Activated CD4-positive, alpha-beta T cell treated with anti-CD3 and anti-CD28 coated beads for 36 hours (primary cell): ENCODE data around the gene UBQLN1. TPM values are rescaled to one million over a fixed set of nuclear protein-coding genes. Genes with fewer than 3 reads are reported as not detected.
"Not testable (repeated sequence)": the region's sequence is repeated elsewhere in the genome, so short reads cannot be mapped to it uniquely, and the experiment has no call there.

Experiments used
- ATAC-seq: fragments of 200-7000 bp; cut with Tn5 transposase; one replicate; pipeline ENCODE4 v1.10.0; 2021; ENCODE audit warnings: mild to moderate bottlenecking, moderate library complexity
- CTCF ChIA-PET: fragments of 350-600 bp; sonication (Branson Sonifier 250); formaldehyde crosslinking; loops from one replicate; lab custom pipeline; 2021; ENCODE audit warnings: antibody characterized with exemption; lab: Charles Lee
- POLR2A ChIA-PET: fragments of 350-600 bp; sonication (Branson Sonifier 250); formaldehyde crosslinking; loops from one replicate; lab custom pipeline; 2021; ENCODE audit warnings: antibody characterized with exemption, inconsistent platforms; lab: Charles Lee
- DNase-seq: peaks from one replicate; pipeline ENCODE4 v3.0.0-alpha.2; 2020
- H3K27ac Mint-ChIP-seq: one replicate; pipeline ENCODE4 v1.8.0; 2021; ENCODE audit warnings: mixed read lengths
- H3K27me3 Mint-ChIP-seq: one replicate; pipeline ENCODE4 v1.8.0; 2021; ENCODE audit warnings: mixed read lengths
- H3K36me3 Mint-ChIP-seq: one replicate; pipeline ENCODE4 v1.8.0; 2021; ENCODE audit warnings: low read depth, mixed read lengths
- H3K4me1 Mint-ChIP-seq: one replicate; pipeline ENCODE4 v1.8.0; 2021; ENCODE audit warnings: mixed read lengths
- H3K4me3 Mint-ChIP-seq: one replicate; pipeline ENCODE4 v1.8.0; 2021; ENCODE audit warnings: mild to moderate bottlenecking, moderate library complexity, mixed read lengths
- H3K9me3 Mint-ChIP-seq: one replicate; pipeline ENCODE4 v1.8.0; 2021; ENCODE audit warnings: low read depth, mixed read lengths
- intact Hi-C, 2 experiments: fragments of 100-400 bp; cut with DNase I in 1 of 2; cut with micrococcal nuclease in 1 of 2; formaldehyde crosslinking; loops; one replicate each; pipeline versions ENCODE4 v1.14.2 to v1.15.1; 2022 to 2024; cut with DNase I, micrococcal nuclease
- total RNA-seq, 2 experiments: library from RNA; stranded (reverse); gene quantifications; one replicate each; pipeline ENCODE4 v1.2.3, GENCODE V29; 2021

UBQLN1 gene
- total RNA-seq: 100 to 1,000 TPM in 1 of 2 experiments, 10 to 100 TPM in 1; 88.3 to 116 TPM

DNA sequence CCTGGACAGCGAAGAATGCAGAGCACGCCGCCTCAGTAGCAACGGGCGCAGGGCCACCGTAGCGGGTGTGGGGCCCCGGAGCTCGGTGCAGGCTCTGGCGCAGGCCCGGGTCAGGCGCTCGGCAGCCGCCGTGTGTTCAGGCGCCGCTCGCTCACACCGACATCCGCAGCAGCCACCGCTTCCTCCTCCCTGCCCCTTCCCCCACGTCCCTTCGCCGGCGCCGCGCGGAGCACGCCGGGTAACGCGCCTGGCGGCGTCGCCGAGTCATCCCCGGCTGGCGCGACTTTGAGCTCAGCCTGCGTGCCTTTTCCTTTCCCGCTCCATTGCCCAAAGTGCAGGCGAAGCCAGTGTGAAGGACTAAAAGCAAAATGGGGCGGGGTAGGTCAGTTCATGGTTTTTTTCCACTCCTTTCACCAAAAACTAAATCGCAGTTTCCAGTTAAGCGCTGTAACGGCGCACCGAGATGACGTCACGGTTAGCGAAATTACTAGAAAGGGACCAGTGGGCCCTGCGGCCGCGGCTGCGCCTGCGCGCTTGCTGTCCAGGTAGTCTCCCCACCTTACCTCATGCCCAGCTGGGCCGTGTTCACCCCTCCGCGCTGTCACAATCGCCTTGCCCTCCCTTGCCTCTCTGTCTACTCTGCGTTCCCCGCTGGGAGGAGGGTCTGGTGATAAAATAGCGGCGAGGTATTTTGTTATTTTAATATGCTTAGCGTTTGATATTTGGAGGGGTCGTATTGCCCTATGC, at the start of gene UBQLN1:
UBQLN1 (minus strand) TSS at position 191 of the 747 bp plus-strand sequence. CDS start 279 bp downstream, outside the sequence.
- DNase-seq (peak; percentile 94), ATAC-seq (peak; percentile 80)
- H3K9me3 Mint-ChIP-seq: no peaks in the 10 kb centered on the region
- H3K4me3 Mint-ChIP-seq: peak within 1 kb of the TSS; percentile 80
- intact Hi-C loops: loop anchor here (1.0 to 5.0 kb wide), 6 partner anchors 85 to 272 kb away; partner anchors contain the start of genes GKAP1 (in 2 of the 2), HNRNPK (in 2 of the 2), IDNK (in 2 of the 2) and KIF27 (in 2 of the 2)
- CTCF ChIA-PET: interaction anchor here (0.9 to 2.5 kb wide), 3 partner anchors 10 to 59 kb away, joined by 3 to 6 read pairs (median 4); no protein-coding TSS in a partner anchor
- peak within 1 kb of the TSS; percentile 100 for H3K27ac Mint-ChIP-seq
- no peaks in the 10 kb centered on the region for H3K27me3 Mint-ChIP-seq
- POLR2A ChIA-PET: interaction anchor here (0.7 to 2.0 kb wide), 8 partner anchors 9 to 588 kb away, joined by 3 to 9 read pairs (median 4); partner anchors contain the start of genes KIF27 and RMI1
- peaks cover 40% of the 10 kb centered on the region for H3K4me1 Mint-ChIP-seq
- peaks cover 18% of the 10 kb centered on the region for H3K36me3 Mint-ChIP-seq

DNA sequence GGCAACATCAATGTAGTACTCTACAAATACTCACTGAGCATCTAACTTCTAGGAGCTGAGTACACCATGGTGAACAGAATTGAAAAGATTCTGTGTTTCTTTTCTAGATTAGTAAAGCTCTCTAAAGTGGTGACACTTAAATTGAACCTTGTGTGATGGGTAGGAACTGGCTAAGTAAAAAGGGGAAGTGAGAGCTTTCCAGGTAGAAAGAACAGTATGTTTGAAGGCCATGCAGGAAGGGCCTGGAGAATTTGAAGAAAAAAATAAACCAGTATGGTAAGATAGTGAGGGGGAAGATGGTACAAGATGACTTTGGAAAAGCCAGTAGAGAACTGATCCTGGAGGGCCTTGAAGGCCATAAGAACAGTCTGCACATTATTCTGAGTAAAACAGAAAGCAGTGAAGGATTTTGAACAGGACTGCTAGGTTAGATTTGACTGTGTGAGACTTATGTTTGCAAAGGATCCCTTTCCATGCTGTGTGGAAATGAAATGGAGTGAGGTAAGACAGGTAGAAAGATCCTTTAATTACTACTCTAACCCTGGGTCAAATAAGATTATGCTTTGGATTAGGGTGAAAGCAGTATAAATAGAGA, 46.7 kb upstream of the UBQLN1 start:
- CTCF ChIA-PET: interaction anchor here (0.5 to 0.6 kb wide), 2 partner anchors 261 to 506 kb away, joined by 3 read pairs; no protein-coding TSS in a partner anchor
- no peak overlapping the region for H3K27ac Mint-ChIP-seq
- peaks cover 4% of the 10 kb centered on the region for H3K36me3 Mint-ChIP-seq
- DNase-seq: no peak
- POLR2A ChIA-PET: no interaction called here
- no peak overlapping the region for H3K4me3 Mint-ChIP-seq
- no peaks in the 10 kb centered on the region for H3K27me3 Mint-ChIP-seq
- H3K9me3 Mint-ChIP-seq: no peaks in the 10 kb centered on the region
- no peaks in the 10 kb centered on the region for H3K4me1 Mint-ChIP-seq
- ATAC-seq: no peak
- intact Hi-C loops: no loop called here

DNA sequence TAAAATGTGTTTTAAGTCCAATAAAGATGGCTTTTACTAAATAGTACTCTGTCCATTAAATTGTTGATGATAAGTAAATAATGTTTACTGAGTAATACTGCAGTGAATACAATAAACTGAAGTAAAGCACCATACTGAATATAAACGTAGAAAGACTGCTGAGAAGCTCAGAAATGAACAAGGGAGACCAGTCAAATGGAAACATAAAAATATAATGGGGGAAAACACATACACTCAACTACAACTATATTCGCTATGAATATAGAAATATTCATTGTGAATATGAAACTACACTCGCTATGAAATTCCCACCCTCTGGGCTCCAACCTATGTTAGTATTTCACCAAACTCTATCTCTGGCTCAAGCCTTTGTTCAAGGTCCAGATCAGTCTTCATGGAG, 41.9 kb upstream of the UBQLN1 start:
- no peak for ATAC-seq
- H3K4me3 Mint-ChIP-seq: no peak overlapping the region
- H3K9me3 Mint-ChIP-seq: no peaks in the 10 kb centered on the region
- H3K27me3 Mint-ChIP-seq: no peaks in the 10 kb centered on the region
- peaks cover 4% of the 10 kb centered on the region for H3K36me3 Mint-ChIP-seq
- intact Hi-C loops: no loop called here
- H3K4me1 Mint-ChIP-seq: peaks cover 2% of the 10 kb centered on the region
- DNase-seq: no peak
- H3K27ac Mint-ChIP-seq: no peak overlapping the region
- CTCF ChIA-PET: no interaction called here
- POLR2A ChIA-PET: no interaction called here

DNA sequence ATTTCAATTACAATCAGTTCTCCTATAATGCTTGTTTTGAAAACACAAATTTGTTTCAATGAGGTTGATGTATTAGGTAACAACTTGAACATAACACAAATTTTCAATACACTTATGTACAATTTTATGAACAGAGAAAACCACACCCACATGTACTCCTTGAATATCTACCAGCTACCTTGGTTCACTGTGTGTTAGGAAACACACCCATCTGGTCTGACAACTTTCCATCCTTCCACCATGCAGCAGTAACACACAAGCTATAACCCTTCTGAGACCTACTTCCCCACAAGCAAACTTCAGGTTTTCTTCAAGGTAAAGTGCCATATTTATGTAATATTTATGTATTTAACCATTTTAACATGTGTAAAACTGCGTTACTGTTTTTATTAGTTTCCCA, 36.4 kb upstream of the UBQLN1 start:
- intact Hi-C loops: no loop called here
- Mint-ChIP-seq H3K36me3 (peaks cover 3% of the 10 kb centered on the region), H3K27ac (no peak overlapping the region), H3K27me3 (no peaks in the 10 kb centered on the region), H3K4me1 (peaks cover 2% of the 10 kb centered on the region), H3K9me3 (no peaks in the 10 kb centered on the region), H3K4me3 (no peak overlapping the region)
- ATAC-seq (no peak), DNase-seq (no peak)
- ChIA-PET POLR2A (no interaction called here), CTCF (no interaction called here)

GRCh38 chr9:83733739-83734138, 26.0 kb upstream of the UBQLN1 start:
- intact Hi-C loops: no loop called here
- no peak overlapping the region for H3K4me3 Mint-ChIP-seq
- no peaks in the 10 kb centered on the region for H3K27me3 Mint-ChIP-seq
- ChIA-PET POLR2A (no interaction called here), CTCF (no interaction called here)
- DNase-seq: no peak
- H3K4me1 Mint-ChIP-seq: peaks cover 6% of the 10 kb centered on the region
- no peak overlapping the region for H3K27ac Mint-ChIP-seq
- ATAC-seq: no peak
- peaks cover 5% of the 10 kb centered on the region for H3K9me3 Mint-ChIP-seq
- peaks cover 1% of the 10 kb centered on the region for H3K36me3 Mint-ChIP-seq

GRCh38 chr9:83728591-83729368, 21.0 kb upstream of the UBQLN1 start:
- H3K9me3 Mint-ChIP-seq, H3K27me3 Mint-ChIP-seq, DNase-seq, H3K36me3 Mint-ChIP-seq, H3K27ac Mint-ChIP-seq, POLR2A ChIA-PET, H3K4me1 Mint-ChIP-seq, H3K4me3 Mint-ChIP-seq, CTCF ChIA-PET, intact Hi-C loops, ATAC-seq: not testable (repeated sequence)

GRCh38 chr9:83724436-83724835, 16.7 kb upstream of the UBQLN1 start:
- POLR2A ChIA-PET: no interaction called here

GRCh38 chr9:83722726-83723495, 15.2 kb upstream of the UBQLN1 start:
- ChIA-PET POLR2A (no interaction called here), CTCF (interaction anchor here (1.3 kb wide), 1 partner anchor 9 kb away, joined by 4 read pairs; no protein-coding TSS in a partner anchor)
- Mint-ChIP-seq H3K27me3 (no peaks in the 10 kb centered on the region), H3K9me3 (peaks cover 1% of the 10 kb centered on the region), H3K4me3 (no peak overlapping the region), H3K4me1 (no peaks in the 10 kb centered on the region), H3K36me3 (no peaks in the 10 kb centered on the region), H3K27ac (no peak overlapping the region)
- intact Hi-C loops: no loop called here
- DNase-seq: no peak
- no peak for ATAC-seq

More at GRCh38 chr9:83724436-83724835, 16.7 kb upstream of the UBQLN1 start:
- Mint-ChIP-seq H3K27ac (no peak overlapping the region), H3K9me3 (peaks cover 1% of the 10 kb centered on the region), H3K4me1 (no peaks in the 10 kb centered on the region), H3K27me3 (no peaks in the 10 kb centered on the region), H3K36me3 (no peaks in the 10 kb centered on the region), H3K4me3 (no peak overlapping the region)
- ATAC-seq: no peak
- DNase-seq: no peak
- CTCF ChIA-PET: no interaction called here
- intact Hi-C loops: no loop called here

GRCh38 chr9:83721509-83721908, 13.8 kb upstream of the UBQLN1 start:
- Mint-ChIP-seq H3K9me3 (peaks cover 1% of the 10 kb centered on the region), H3K27me3 (no peaks in the 10 kb centered on the region), H3K4me3 (no peak overlapping the region), H3K27ac (no peak overlapping the region), H3K4me1 (no peaks in the 10 kb centered on the region), H3K36me3 (no peaks in the 10 kb centered on the region)
- intact Hi-C loops: no loop called here
- POLR2A ChIA-PET: interaction anchor here (0.6 kb wide), 1 partner anchor 15 kb away, joined by 4 read pairs; no protein-coding TSS in a partner anchor
- ATAC-seq (no peak), DNase-seq (no peak)
- CTCF ChIA-PET: no interaction called here

GRCh38 chr9:83715794-83716193, 8.0 kb upstream of the UBQLN1 start:
- Mint-ChIP-seq H3K4me3 (no peak overlapping the region), H3K27me3 (no peaks in the 10 kb centered on the region), H3K36me3 (peaks cover 1% of the 10 kb centered on the region), H3K4me1 (no peaks in the 10 kb centered on the region), H3K9me3 (no peaks in the 10 kb centered on the region), H3K27ac (no peak overlapping the region)
- ATAC-seq (no peak), DNase-seq (no peak)
- intact Hi-C loops: loop anchor here in 1 of 2 experiments (2.0 kb wide), 1 partner anchor 95 kb away; no protein-coding TSS in a partner anchor
- ChIA-PET CTCF (interaction anchor here (0.7 to 1.4 kb wide), 4 partner anchors 16 to 223 kb away, joined by 3 to 4 read pairs (median 3); no protein-coding TSS in a partner anchor), POLR2A (no interaction called here)
